HCT116 (cell line): ENCODE data around the gene SEC14L3.

Source experiments
- CEBPB ChIP-seq: IDR thresholded peaks from 2 replicates; pipeline ENCODE4 v1.6.1; 2012; ENCODE audit warnings: low read depth
- ELF1 ChIP-seq: IDR thresholded peaks from 2 replicates; pipeline ENCODE4 v1.6.1; 2012; ENCODE audit warnings: low read depth, borderline replicate concordance
- EZH2 ChIP-seq: fragments of 200-600 bp; sonication (generic); IDR thresholded peaks from 2 replicates; pipeline ENCODE4 v1.6.1; 2017; ENCODE audit warnings: antibody characterized with exemption, mixed run types
- EZH2phosphoT487 ChIP-seq: fragments of 200-600 bp; IDR thresholded peaks from 2 replicates; pipeline ENCODE4 v1.6.1; 2018; ENCODE audit warnings: antibody characterized with exemption, borderline replicate concordance
- JUND ChIP-seq: IDR thresholded peaks from 2 replicates; pipeline ENCODE4 v1.6.1; 2012
- POLR2A ChIP-seq: IDR thresholded peaks from 2 replicates; pipeline ENCODE4 v1.7.0; 2011; ENCODE audit warnings: borderline replicate concordance; ENCODE audit not compliant: insufficient read depth, insufficient read length; ENCODE audit errors: extremely low read depth
- SIN3A ChIP-seq: IDR thresholded peaks from 2 replicates; pipeline ENCODE4 v1.6.1; 2012; ENCODE audit warnings: low read depth
- SP1 ChIP-seq: IDR thresholded peaks from 2 replicates; pipeline ENCODE4 v1.6.1; 2012; ENCODE audit warnings: low read depth
- SRF ChIP-seq: IDR thresholded peaks from 2 replicates; pipeline ENCODE4 v1.6.1; 2012; ENCODE audit warnings: low read depth
- ZFX ChIP-seq: fragments of 450-650 bp; IDR thresholded peaks from 2 replicates; pipeline ENCODE4 v1.6.1; 2017
- TF ChIP-seq, protein P1 (sequence below), 3 experiments: fragments of 200-600 bp in 1 of 3; sonication (generic) in 1 of 3; IDR thresholded peaks in 2 of 3; conservative IDR thresholded peaks in 1 of 3; 2 replicates each; pipeline ENCODE4 v1.5.1; 2012 to 2017; ENCODE audit warnings: low read depth in 2 of 3, low read length in 2 of 3, antibody characterized with exemption in 1 of 3, borderline replicate concordance in 1 of 3, control low read depth in 1 of 3, mild to moderate bottlenecking in 1 of 3, mixed read lengths in 1 of 3, mixed run types in 1 of 3, moderate library complexity in 1 of 3; ENCODE audit not compliant: insufficient read depth in 1 of 3
- TF ChIP-seq, protein P2 (sequence below): IDR thresholded peaks from 2 replicates; pipeline ENCODE4 v1.6.1; 2012
- TF ChIP-seq, protein P3 (sequence below): IDR thresholded peaks from 2 replicates; pipeline ENCODE4 v1.6.1; 2012; ENCODE audit warnings: low read depth

DNA sequence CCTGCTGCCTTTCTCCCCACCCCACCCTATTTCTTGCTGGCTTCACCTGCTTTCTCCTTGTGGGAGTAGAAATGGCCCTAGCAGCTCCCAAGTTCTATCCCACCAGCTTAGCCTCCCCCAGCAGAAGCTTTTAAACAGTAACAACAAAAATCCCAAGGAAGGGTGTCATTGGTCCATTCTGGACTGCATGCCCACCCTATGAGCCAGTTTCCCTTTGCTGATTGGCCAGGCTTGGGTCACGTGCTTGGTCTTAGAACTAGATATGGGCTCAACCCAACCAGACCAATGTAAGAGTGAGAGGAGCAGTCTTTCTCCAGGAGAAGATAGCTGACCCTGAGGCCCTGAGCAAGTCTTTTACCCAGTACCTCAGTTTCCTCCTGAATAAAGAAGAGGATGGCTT, 43.9 kb downstream of the SEC14L3 start:
- TF ChIP-seq, protein P1, sequence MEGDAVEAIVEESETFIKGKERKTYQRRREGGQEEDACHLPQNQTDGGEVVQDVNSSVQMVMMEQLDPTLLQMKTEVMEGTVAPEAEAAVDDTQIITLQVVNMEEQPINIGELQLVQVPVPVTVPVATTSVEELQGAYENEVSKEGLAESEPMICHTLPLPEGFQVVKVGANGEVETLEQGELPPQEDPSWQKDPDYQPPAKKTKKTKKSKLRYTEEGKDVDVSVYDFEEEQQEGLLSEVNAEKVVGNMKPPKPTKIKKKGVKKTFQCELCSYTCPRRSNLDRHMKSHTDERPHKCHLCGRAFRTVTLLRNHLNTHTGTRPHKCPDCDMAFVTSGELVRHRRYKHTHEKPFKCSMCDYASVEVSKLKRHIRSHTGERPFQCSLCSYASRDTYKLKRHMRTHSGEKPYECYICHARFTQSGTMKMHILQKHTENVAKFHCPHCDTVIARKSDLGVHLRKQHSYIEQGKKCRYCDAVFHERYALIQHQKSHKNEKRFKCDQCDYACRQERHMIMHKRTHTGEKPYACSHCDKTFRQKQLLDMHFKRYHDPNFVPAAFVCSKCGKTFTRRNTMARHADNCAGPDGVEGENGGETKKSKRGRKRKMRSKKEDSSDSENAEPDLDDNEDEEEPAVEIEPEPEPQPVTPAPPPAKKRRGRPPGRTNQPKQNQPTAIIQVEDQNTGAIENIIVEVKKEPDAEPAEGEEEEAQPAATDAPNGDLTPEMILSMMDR (IDR thresholded peaks at IDR 0.05 in 2 of 3, conservative IDR thresholded peaks at IDR 0.05 in 1 of 3; ENCODE audit: borderline replicate concordance in 1 of 3, insufficient read depth in 1 of 3, low read depth in 2 of 3, low read length in 2 of 3): no peak
- TF ChIP-seq, protein P2, sequence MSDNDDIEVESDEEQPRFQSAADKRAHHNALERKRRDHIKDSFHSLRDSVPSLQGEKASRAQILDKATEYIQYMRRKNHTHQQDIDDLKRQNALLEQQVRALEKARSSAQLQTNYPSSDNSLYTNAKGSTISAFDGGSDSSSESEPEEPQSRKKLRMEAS: no peak
- TF ChIP-seq EZH2: no peak
- no peak for TF ChIP-seq POLR2A
- TF ChIP-seq CEBPB: no peak
- no peak for TF ChIP-seq SP1
- TF ChIP-seq EZH2phosphoT487: no peak
- no peak for TF ChIP-seq JUND
- TF ChIP-seq ELF1: no peak
- no peak for TF ChIP-seq ZFX
- no peak for TF ChIP-seq SRF
- TF ChIP-seq, protein P3, sequence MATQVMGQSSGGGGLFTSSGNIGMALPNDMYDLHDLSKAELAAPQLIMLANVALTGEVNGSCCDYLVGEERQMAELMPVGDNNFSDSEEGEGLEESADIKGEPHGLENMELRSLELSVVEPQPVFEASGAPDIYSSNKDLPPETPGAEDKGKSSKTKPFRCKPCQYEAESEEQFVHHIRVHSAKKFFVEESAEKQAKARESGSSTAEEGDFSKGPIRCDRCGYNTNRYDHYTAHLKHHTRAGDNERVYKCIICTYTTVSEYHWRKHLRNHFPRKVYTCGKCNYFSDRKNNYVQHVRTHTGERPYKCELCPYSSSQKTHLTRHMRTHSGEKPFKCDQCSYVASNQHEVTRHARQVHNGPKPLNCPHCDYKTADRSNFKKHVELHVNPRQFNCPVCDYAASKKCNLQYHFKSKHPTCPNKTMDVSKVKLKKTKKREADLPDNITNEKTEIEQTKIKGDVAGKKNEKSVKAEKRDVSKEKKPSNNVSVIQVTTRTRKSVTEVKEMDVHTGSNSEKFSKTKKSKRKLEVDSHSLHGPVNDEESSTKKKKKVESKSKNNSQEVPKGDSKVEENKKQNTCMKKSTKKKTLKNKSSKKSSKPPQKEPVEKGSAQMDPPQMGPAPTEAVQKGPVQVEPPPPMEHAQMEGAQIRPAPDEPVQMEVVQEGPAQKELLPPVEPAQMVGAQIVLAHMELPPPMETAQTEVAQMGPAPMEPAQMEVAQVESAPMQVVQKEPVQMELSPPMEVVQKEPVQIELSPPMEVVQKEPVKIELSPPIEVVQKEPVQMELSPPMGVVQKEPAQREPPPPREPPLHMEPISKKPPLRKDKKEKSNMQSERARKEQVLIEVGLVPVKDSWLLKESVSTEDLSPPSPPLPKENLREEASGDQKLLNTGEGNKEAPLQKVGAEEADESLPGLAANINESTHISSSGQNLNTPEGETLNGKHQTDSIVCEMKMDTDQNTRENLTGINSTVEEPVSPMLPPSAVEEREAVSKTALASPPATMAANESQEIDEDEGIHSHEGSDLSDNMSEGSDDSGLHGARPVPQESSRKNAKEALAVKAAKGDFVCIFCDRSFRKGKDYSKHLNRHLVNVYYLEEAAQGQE: no peak
- no peak for TF ChIP-seq SIN3A
